ENCODE data around the gene RPL27. TPM values are rescaled to one million over a fixed set of nuclear protein-coding genes. Genes with fewer than 3 reads are reported as not detected.

RPL27 gene
- polyA plus RNA-seq, 1 donor from 2014 or later = 2,481 TPM

- Mint-ChIP-seq H3K27me3 (no peaks in the 10 kb centered on the region), H3K9me3 (no peaks in the 10 kb centered on the region), H3K27ac (no peak overlapping the region)
Observed at GRCh38 chr17:43011728-43012472, 13.7 kb downstream of the RPL27 start.

GRCh38 chr17:43013296-43013695 is 15.1 kb downstream of the RPL27 start:
- no peaks in the 10 kb centered on the region for H3K9me3 Mint-ChIP-seq
- no peaks in the 10 kb centered on the region for H3K27me3 Mint-ChIP-seq
- H3K27ac Mint-ChIP-seq = peak overlapping the region in 1 of 3 donors; percentile 92

More at GRCh38 chr17:43011728-43012472, 13.7 kb downstream of the RPL27 start:
- H3K4me1 Mint-ChIP-seq = peaks cover 1 to 8% (median 5%) of the 10 kb centered on the region in 3 donors
- peaks cover 1% of the 10 kb centered on the region for H3K36me3 Mint-ChIP-seq
- H3K4me3 Mint-ChIP-seq = peak overlapping the region in 1 of 4 donors; percentile 83

GRCh38 chr17:43014020-43014648 is 15.9 kb downstream of the RPL27 start:
- H3K27ac Mint-ChIP-seq = no peak overlapping the region
- H3K27me3 Mint-ChIP-seq = no peaks in the 10 kb centered on the region
- no peaks in the 10 kb centered on the region for H3K9me3 Mint-ChIP-seq
- H3K4me3 Mint-ChIP-seq = no peak overlapping the region
- H3K4me1 Mint-ChIP-seq = peaks cover 8 to 14% (median 8%) of the 10 kb centered on the region in 3 donors
- peaks cover 1% of the 10 kb centered on the region for H3K36me3 Mint-ChIP-seq

More at GRCh38 chr17:43013296-43013695, 15.1 kb downstream of the RPL27 start:
- H3K4me1 Mint-ChIP-seq = peaks cover 0 to 12% (median 6%) of the 10 kb centered on the region in 3 donors
- H3K36me3 Mint-ChIP-seq = peaks cover 1% of the 10 kb centered on the region
- H3K4me3 Mint-ChIP-seq = no peak overlapping the region

- Mint-ChIP-seq H3K4me1 (peaks cover 8 to 14% (median 12%) of the 10 kb centered on the region in 3 donors), H3K27me3 (no peaks in the 10 kb centered on the region)
Observed at GRCh38 chr17:43014649-43015542, 16.7 kb downstream of the RPL27 start.

GRCh38 chr17:43015579-43015978 is 17.4 kb downstream of the RPL27 start:
- H3K36me3 Mint-ChIP-seq = peaks cover 1% of the 10 kb centered on the region
- H3K4me3 Mint-ChIP-seq = no peak overlapping the region
- peaks cover 8 to 11% (median 8%) of the 10 kb centered on the region in 3 donors for H3K4me1 Mint-ChIP-seq
- H3K27me3 Mint-ChIP-seq = no peaks in the 10 kb centered on the region
- H3K27ac Mint-ChIP-seq = no peak overlapping the region
- no peaks in the 10 kb centered on the region for H3K9me3 Mint-ChIP-seq

More at GRCh38 chr17:43014649-43015542, 16.7 kb downstream of the RPL27 start:
- peaks cover 1% of the 10 kb centered on the region for H3K36me3 Mint-ChIP-seq
- H3K27ac Mint-ChIP-seq = no peak overlapping the region
- no peaks in the 10 kb centered on the region for H3K9me3 Mint-ChIP-seq
- H3K4me3 Mint-ChIP-seq = peak overlapping the region in 1 of 4 donors; percentile 60

- Mint-ChIP-seq H3K9me3 (no peaks in the 10 kb centered on the region), H3K27me3 (no peaks in the 10 kb centered on the region), H3K4me3 (no peak overlapping the region), H3K36me3 (peaks cover 1% of the 10 kb centered on the region), H3K4me1 (peaks cover 7 to 11% (median 8%) of the 10 kb centered on the region in 3 donors), H3K27ac (peak overlapping the region in 1 of 3 donors; percentile 90)
Observed at GRCh38 chr17:43016216-43016615, 18.0 kb downstream of the RPL27 start.

GRCh38 chr17:43018008-43018853 is 20.0 kb downstream of the RPL27 start:
- peaks cover 9 to 11% (median 11%) of the 10 kb centered on the region in 3 donors for H3K4me1 Mint-ChIP-seq
- peak overlapping the region in 1 of 4 donors; percentile 96 for H3K4me3 Mint-ChIP-seq
- peak overlapping the region; percentile 40 to 85 (median 47) for H3K27ac Mint-ChIP-seq
- H3K9me3 Mint-ChIP-seq = no peaks in the 10 kb centered on the region
- H3K36me3 Mint-ChIP-seq = peaks cover 1% of the 10 kb centered on the region
- H3K27me3 Mint-ChIP-seq = no peaks in the 10 kb centered on the region

- peaks cover 1% of the 10 kb centered on the region for H3K36me3 Mint-ChIP-seq
- H3K4me3 Mint-ChIP-seq = peak overlapping the region in 1 of 4 donors; percentile 96
- peaks cover 9 to 11% (median 11%) of the 10 kb centered on the region in 3 donors for H3K4me1 Mint-ChIP-seq
- H3K9me3 Mint-ChIP-seq = no peaks in the 10 kb centered on the region
- H3K27ac Mint-ChIP-seq = peak overlapping the region in 1 of 3 donors; percentile 47
- H3K27me3 Mint-ChIP-seq = no peaks in the 10 kb centered on the region
Observed at GRCh38 chr17:43018932-43019331, 20.7 kb downstream of the RPL27 start.

- no peaks in the 10 kb centered on the region for H3K36me3 Mint-ChIP-seq
- peaks cover 11 to 14% (median 13%) of the 10 kb centered on the region in 3 donors for H3K4me1 Mint-ChIP-seq
- peak overlapping the region in 2 of 3 donors; percentile 65 to 67 for H3K27ac Mint-ChIP-seq
- H3K27me3 Mint-ChIP-seq = no peaks in the 10 kb centered on the region
- H3K9me3 Mint-ChIP-seq = no peaks in the 10 kb centered on the region
- H3K4me3 Mint-ChIP-seq = peak overlapping the region in 3 of 4 donors; percentile 34 to 96 (median 67)
Observed at GRCh38 chr17:43019418-43019817, 21.2 kb downstream of the RPL27 start.

GRCh38 chr17:43020030-43020621 is 21.9 kb downstream of the RPL27 start:
- no peaks in the 10 kb centered on the region for H3K36me3 Mint-ChIP-seq
- H3K27ac Mint-ChIP-seq = peak overlapping the region; percentile 65 to 83 (median 67)
- H3K4me1 Mint-ChIP-seq = peaks cover 14 to 19% (median 14%) of the 10 kb centered on the region in 3 donors

GRCh38 chr17:43020789-43021740 is 22.8 kb downstream of the RPL27 start:
- H3K4me3 Mint-ChIP-seq = peak overlapping the region; percentile 94 to 96 (median 96)
- H3K27me3 Mint-ChIP-seq = no peaks in the 10 kb centered on the region
- H3K9me3 Mint-ChIP-seq = no peaks in the 10 kb centered on the region
- peaks cover 14 to 19% (median 16%) of the 10 kb centered on the region in 3 donors for H3K4me1 Mint-ChIP-seq
- H3K36me3 Mint-ChIP-seq = no peaks in the 10 kb centered on the region
- H3K27ac Mint-ChIP-seq = peak overlapping the region; percentile 81 to 95 (median 83)

More at GRCh38 chr17:43020030-43020621, 21.9 kb downstream of the RPL27 start:
- Mint-ChIP-seq H3K27me3 (no peaks in the 10 kb centered on the region), H3K4me3 (peak overlapping the region; percentile 21 to 96 (median 88)), H3K9me3 (no peaks in the 10 kb centered on the region)

- Mint-ChIP-seq H3K27me3 (no peaks in the 10 kb centered on the region), H3K4me3 (peak within 1 kb of the TSS; percentile 94 to 96 (median 96)), H3K36me3 (no peaks in the 10 kb centered on the region), H3K4me1 (peaks cover 14 to 24% (median 16%) of the 10 kb centered on the region in 3 donors), H3K27ac (peak within 1 kb of the TSS in 2 of 3 donors; percentile 81 to 95), H3K9me3 (no peaks in the 10 kb centered on the region)
Observed at GRCh38 chr17:43021741-43022512, 23.7 kb downstream of the RPL27 start, which contains the start of gene VAT1. TSS of gene VAT1 (minus strand) at chr17:43022385. CDS start at chr17:43022322, 63 bp downstream.
